ENCODE measurements around the gene GPC5. TPM values are rescaled to one million over a fixed set of nuclear protein-coding genes. Genes with fewer than 3 reads are reported as not detected.

GPC5 gene
- polyA plus RNA-seq, 10 donors: 0.16 to 0.77 (median 0.26) TPM

- DNase-seq: no peak
Measured at GRCh38 chr13:91454666-91455065, 56.2 kb downstream of the GPC5 start.

GRCh38 chr13:91456837-91457236 lies 58.4 kb downstream of the GPC5 start:
- DNase-seq: no peak

GRCh38 chr13:91459485-91459884 lies 61.1 kb downstream of the GPC5 start:
- no peak for DNase-seq

GRCh38 chr13:91464336-91464735 lies 65.9 kb downstream of the GPC5 start:
- no peak for DNase-seq

- no peak for DNase-seq
Measured at GRCh38 chr13:91467236-91467635, 68.8 kb downstream of the GPC5 start.

GRCh38 chr13:91468301-91468700 lies 69.9 kb downstream of the GPC5 start:
- peak in 1 of 3 donors; percentile 2 for DNase-seq

GRCh38 chr13:91470084-91470621 lies 71.7 kb downstream of the GPC5 start:
- no peak for DNase-seq

- no peak for DNase-seq
Measured at GRCh38 chr13:91470681-91471080, 72.3 kb downstream of the GPC5 start.

GRCh38 chr13:91482427-91482826 lies 84.0 kb downstream of the GPC5 start:
- no peak for DNase-seq

- peak in 2 of 3 donors; percentile 2 to 25 for DNase-seq
Measured at GRCh38 chr13:91491980-91492379, 93.6 kb downstream of the GPC5 start.

GRCh38 chr13:91493442-91493841 lies 95.0 kb downstream of the GPC5 start:
- DNase-seq: no peak

GRCh38 chr13:91498298-91498697 lies 99.9 kb downstream of the GPC5 start:
- no peak for DNase-seq

GRCh38 chr13:91504216-91504615 lies 105.8 kb downstream of the GPC5 start:
- DNase-seq: no peak

GRCh38 chr13:91506759-91507158 lies 108.3 kb downstream of the GPC5 start:
- DNase-seq: no peak

GRCh38 chr13:91510058-91510457 lies 111.6 kb downstream of the GPC5 start:
- DNase-seq: no peak

- no peak for DNase-seq
Measured at GRCh38 chr13:91513790-91514189, 115.4 kb downstream of the GPC5 start.

- DNase-seq: no peak
Measured at GRCh38 chr13:91516799-91517198, 118.4 kb downstream of the GPC5 start.

- no peak for DNase-seq
Measured at GRCh38 chr13:91520952-91521351, 122.5 kb downstream of the GPC5 start.

- peak; percentile 10 to 55 (median 13) for DNase-seq
Measured at GRCh38 chr13:91523116-91523515, 124.7 kb downstream of the GPC5 start.

- no peak for DNase-seq
Measured at GRCh38 chr13:91526543-91527033, 128.2 kb downstream of the GPC5 start.

GRCh38 chr13:91529739-91530482 lies 131.5 kb downstream of the GPC5 start:
- DNase-seq: no peak

- no peak for DNase-seq
Measured at GRCh38 chr13:91531646-91532045, 133.2 kb downstream of the GPC5 start.

GRCh38 chr13:91533354-91533753 lies 134.9 kb downstream of the GPC5 start:
- DNase-seq: no peak

- no peak for DNase-seq
Measured at GRCh38 chr13:91534996-91535395, 136.6 kb downstream of the GPC5 start.

All from muscle of back (tissue), 11 donors.